VCaP (cell line): ENCODE data around the gene HRH1.

Source experiments
- H3K27ac ChIP-seq: fragments of 450-650 bp; 2 replicates; pipeline ENCODE4 v1.5.1; 2017
- CTCF ChIP-seq: fragments of 450-650 bp; conservative IDR thresholded peaks from 2 replicates; pipeline ENCODE4 v1.5.1; 2017; ENCODE audit warnings: mild to moderate bottlenecking, moderate library complexity

Gene HRH1

DNA sequence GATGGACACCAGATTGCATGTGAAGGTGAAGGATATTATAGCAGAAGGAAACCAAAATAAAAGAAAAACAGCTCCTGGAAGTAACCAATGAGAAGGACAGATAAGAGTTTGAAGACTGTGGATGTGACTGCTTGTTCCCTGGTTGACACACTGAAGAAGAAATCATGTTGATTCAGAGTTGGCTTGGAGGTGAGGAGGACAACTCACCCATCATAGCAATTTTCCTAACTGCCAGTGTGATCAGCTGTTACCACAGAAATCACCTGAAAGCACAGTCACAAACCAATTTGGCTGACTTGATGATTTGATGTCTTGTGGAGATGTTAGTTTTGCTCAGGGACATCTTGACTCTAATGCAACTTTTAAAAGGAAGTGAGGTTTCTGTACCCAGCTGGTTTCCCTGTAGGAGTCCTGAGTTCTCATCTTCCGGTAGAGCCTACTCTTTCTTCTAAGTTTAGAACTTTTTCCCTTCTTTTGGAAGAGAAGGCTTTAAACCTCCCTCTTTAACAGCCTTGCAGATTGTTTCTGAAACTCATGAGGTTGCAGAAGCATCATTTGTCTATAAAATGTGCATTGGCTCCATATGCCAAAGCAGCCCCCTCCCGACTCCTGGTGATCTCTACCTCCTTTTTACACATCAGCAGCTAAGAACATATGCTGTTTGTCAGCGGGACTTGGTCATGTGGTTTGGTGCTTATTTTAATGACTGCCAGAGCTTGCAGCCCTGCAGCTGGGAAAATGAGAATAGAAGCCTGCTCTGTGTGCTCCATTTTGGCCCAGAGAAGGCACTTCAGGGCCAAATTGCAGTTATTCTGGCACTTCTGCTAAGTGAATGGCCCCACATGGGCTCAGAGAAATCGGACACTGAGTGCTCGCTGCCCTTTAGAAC is 128.2 kb downstream of the HRH1 start:
- no peak overlapping the region for H3K27ac ChIP-seq
- no peak for TF ChIP-seq CTCF

GRCh38 chr3:11283139-11283475 is 128.8 kb downstream of the HRH1 start:
- no peak for TF ChIP-seq CTCF
- H3K27ac ChIP-seq = no peak overlapping the region

- no peak for TF ChIP-seq CTCF
- H3K27ac ChIP-seq = no peak overlapping the region
Measured at GRCh38 chr3:11284011-11284410, 129.7 kb downstream of the HRH1 start.

- no peak overlapping the region for H3K27ac ChIP-seq
- TF ChIP-seq CTCF = no peak
Measured at GRCh38 chr3:11285471-11285870, 131.2 kb downstream of the HRH1 start.

DNA sequence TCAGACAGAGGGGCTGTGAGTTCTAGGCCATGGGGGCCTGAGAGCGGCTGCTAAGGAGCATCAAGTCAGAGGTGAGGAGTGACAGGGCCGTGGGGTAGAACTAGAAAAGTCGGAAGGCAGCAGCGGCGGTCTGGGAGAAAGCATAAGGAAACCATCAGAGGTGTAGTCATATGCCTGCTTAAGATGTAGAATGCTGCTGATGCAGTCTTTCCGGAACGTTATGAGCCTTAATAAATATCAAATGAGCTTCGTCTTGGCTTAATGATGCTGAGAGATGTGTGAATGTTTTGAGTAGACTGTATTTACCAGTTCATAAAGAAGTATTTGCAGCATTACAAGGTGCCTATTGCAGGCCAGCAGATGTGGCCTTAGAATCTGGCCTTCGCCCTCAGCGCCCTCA is 133.1 kb downstream of the HRH1 start:
- peak overlapping the region; percentile 54 for H3K27ac ChIP-seq
- no peak for TF ChIP-seq CTCF

DNA sequence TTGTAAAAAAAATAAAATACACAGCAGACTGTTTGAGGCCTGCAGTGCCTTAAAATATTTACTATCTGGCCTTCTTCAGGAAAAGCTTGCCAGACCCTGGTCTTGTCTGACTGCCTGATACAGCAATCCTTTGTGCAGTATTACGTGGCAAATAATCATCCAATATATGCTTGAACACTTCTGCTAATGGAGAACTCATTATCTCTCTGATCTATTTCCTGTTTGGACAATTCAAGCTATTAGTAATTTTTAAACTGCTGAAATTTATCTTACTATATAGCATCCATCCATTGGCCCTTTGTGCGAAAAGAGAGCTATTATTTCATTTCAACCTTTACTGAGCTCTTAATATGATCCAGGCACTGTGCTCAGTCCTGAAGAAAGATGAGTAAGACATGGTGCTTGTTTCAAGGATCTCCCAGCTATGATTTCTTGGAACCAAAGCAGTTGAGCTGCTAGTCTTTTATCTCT is 133.8 kb downstream of the HRH1 start:
- peak overlapping the region; percentile 54 for H3K27ac ChIP-seq
- TF ChIP-seq CTCF = no peak

GRCh38 chr3:11288786-11289637 is 134.7 kb downstream of the HRH1 start:
- H3K27ac ChIP-seq = no peak overlapping the region
- no peak for TF ChIP-seq CTCF
